Suprapubic skin (tissue), 4 donors: ENCODE data around the gene UNKL. TPM values are rescaled to one million over a fixed set of nuclear protein-coding genes. Genes with fewer than 3 reads are reported as not detected.

Source experiments
- DNase-seq, 2 donors: peaks; one replicate each; pipeline ENCODE4 v3.0.0-alpha.2; 2019; ENCODE audit warnings: low spot score in 2 of 2
- H3K27ac ChIP-seq: fragments of 200-600 bp; sonication (generic); one replicate; pipeline ENCODE4 v1.5.1; 2019
- H3K27me3 ChIP-seq: fragments of 200-600 bp; sonication (generic); one replicate; pipeline ENCODE4 v1.5.1; 2019
- H3K36me3 ChIP-seq: fragments of 200-600 bp; sonication (generic); one replicate; pipeline ENCODE4 v1.5.1; 2019
- H3K4me1 ChIP-seq: fragments of 200-600 bp; sonication (generic); one replicate; pipeline ENCODE4 v1.5.1; 2019
- H3K4me3 ChIP-seq: fragments of 200-600 bp; sonication (generic); one replicate; pipeline ENCODE4 v1.5.1; 2019; ENCODE audit warnings: mild to moderate bottlenecking
- H3K9me3 ChIP-seq: fragments of 200-600 bp; sonication (generic); one replicate; pipeline ENCODE4 v1.5.1; 2019
- EP300 ChIP-seq: sonication (generic); formaldehyde crosslinking; IDR thresholded peaks from one replicate; pipeline ENCODE4 v1.6.1; 2017; ENCODE audit warnings: antibody characterized with exemption
- POLR2A ChIP-seq, 2 donors: fragments of 450-650 bp; IDR thresholded peaks; one replicate each; pipeline ENCODE4 v1.6.1; 2017; ENCODE audit warnings: antibody characterized with exemption in 2 of 2, mild to moderate bottlenecking in 2 of 2, moderate library complexity in 2 of 2
- POLR2AphosphoS5 ChIP-seq, 3 donors: sonication (generic); formaldehyde crosslinking; IDR thresholded peaks; one replicate each; pipeline ENCODE4 v1.6.1; 2017; ENCODE audit warnings: antibody characterized with exemption in 3 of 3
- WGBS: methylation state at CpG from one replicate; pipeline ENCODE4 v1.1.5; 2018; 5-methylcytosine and 5-hydroxymethylcytosine counted together
- total RNA-seq, 4 donors: library from RNA; depleted of rRNA; stranded (reverse); fragments of >200 nt; gene quantifications; one replicate each; pipeline ENCODE4 v1.1.0, GENCODE V29; 2016
- TF ChIP-seq, protein P1 (sequence below), 2 donors: fragments of 200-600 bp in 1 of 2; fragments of 450-650 bp in 1 of 2; sonication (generic) in 1 of 2; IDR thresholded peaks; one replicate each; pipeline ENCODE4 v1.5.1; 2016 to 2019; ENCODE audit warnings: antibody characterized with exemption in 2 of 2, mild to moderate bottlenecking in 1 of 2, moderate library complexity in 1 of 2

UNKL gene
- total RNA-seq, 4 donors from 2014 or later, result 13.0 to 81.0 (median 33.4) TPM

GRCh38 chr16:1374418-1375297 lies 39.8 kb downstream of the UNKL start:
- WGBS, result 81% methylated on average over 14 of the region's 46 CpGs
- H3K36me3 ChIP-seq, result peaks cover 43% of the 10 kb centered on the region

GRCh38 chr16:1372292-1372950 lies 42.1 kb downstream of the UNKL start:
- Histone ChIP-seq H3K36me3 (peaks cover 54% of the 10 kb centered on the region), H3K27ac (no peak overlapping the region), H3K4me3 (no peak overlapping the region), H3K4me1 (peaks cover 3% of the 10 kb centered on the region), H3K9me3 (no peaks in the 10 kb centered on the region), H3K27me3 (no peaks in the 10 kb centered on the region)
- no peak for DNase-seq
- TF ChIP-seq EP300 (no peak), POLR2AphosphoS5 (IDR thresholded peaks at IDR 0.05) (no peak), POLR2A (IDR thresholded peaks at IDR 0.05) (no peak)
- TF ChIP-seq, protein P1, sequence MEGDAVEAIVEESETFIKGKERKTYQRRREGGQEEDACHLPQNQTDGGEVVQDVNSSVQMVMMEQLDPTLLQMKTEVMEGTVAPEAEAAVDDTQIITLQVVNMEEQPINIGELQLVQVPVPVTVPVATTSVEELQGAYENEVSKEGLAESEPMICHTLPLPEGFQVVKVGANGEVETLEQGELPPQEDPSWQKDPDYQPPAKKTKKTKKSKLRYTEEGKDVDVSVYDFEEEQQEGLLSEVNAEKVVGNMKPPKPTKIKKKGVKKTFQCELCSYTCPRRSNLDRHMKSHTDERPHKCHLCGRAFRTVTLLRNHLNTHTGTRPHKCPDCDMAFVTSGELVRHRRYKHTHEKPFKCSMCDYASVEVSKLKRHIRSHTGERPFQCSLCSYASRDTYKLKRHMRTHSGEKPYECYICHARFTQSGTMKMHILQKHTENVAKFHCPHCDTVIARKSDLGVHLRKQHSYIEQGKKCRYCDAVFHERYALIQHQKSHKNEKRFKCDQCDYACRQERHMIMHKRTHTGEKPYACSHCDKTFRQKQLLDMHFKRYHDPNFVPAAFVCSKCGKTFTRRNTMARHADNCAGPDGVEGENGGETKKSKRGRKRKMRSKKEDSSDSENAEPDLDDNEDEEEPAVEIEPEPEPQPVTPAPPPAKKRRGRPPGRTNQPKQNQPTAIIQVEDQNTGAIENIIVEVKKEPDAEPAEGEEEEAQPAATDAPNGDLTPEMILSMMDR (IDR thresholded peaks at IDR 0.05), result no peak
- 92% methylated on average over 5 of the region's 21 CpGs for WGBS

More at GRCh38 chr16:1374418-1375297, 39.8 kb downstream of the UNKL start:
- Histone ChIP-seq H3K9me3 (no peaks in the 10 kb centered on the region), H3K27ac (no peak overlapping the region), H3K4me3 (no peak overlapping the region), H3K27me3 (no peaks in the 10 kb centered on the region), H3K4me1 (peaks cover 25% of the 10 kb centered on the region)
- DNase-seq, result no peak
- TF ChIP-seq POLR2A (IDR thresholded peaks at IDR 0.05) (no peak), POLR2AphosphoS5 (IDR thresholded peaks at IDR 0.05) (no peak), EP300 (no peak)
- TF ChIP-seq, protein P1 (IDR thresholded peaks at IDR 0.05), result no peak

GRCh38 chr16:1371054-1371978 lies 43.2 kb downstream of the UNKL start:
- whole genome bisulfite sequencing, result 93% methylated on average over 16 of the region's 33 CpGs
- TF ChIP-seq POLR2A (IDR thresholded peaks at IDR 0.05) (no peak), EP300 (no peak), POLR2AphosphoS5 (IDR thresholded peaks at IDR 0.05) (no peak)
- TF ChIP-seq, protein P1 (IDR thresholded peaks at IDR 0.05), result no peak

GRCh38 chr16:1367486-1368174 lies 46.9 kb downstream of the UNKL start:
- 75% methylated on average over 22 of the region's 27 CpGs for WGBS

More at GRCh38 chr16:1371054-1371978, 43.2 kb downstream of the UNKL start:
- Histone ChIP-seq H3K27me3 (no peaks in the 10 kb centered on the region), H3K36me3 (peaks cover 63% of the 10 kb centered on the region), H3K4me1 (no peaks in the 10 kb centered on the region), H3K27ac (no peak overlapping the region), H3K4me3 (no peak overlapping the region), H3K9me3 (no peaks in the 10 kb centered on the region)
- no peak for DNase-seq

More at GRCh38 chr16:1367486-1368174, 46.9 kb downstream of the UNKL start:
- Histone ChIP-seq H3K27me3 (no peaks in the 10 kb centered on the region), H3K27ac (no peak overlapping the region), H3K4me3 (no peak overlapping the region), H3K4me1 (no peaks in the 10 kb centered on the region), H3K9me3 (no peaks in the 10 kb centered on the region), H3K36me3 (peaks cover 79% of the 10 kb centered on the region)
- no peak for TF ChIP-seq POLR2A (IDR thresholded peaks at IDR 0.05)
- TF ChIP-seq, protein P1 (IDR thresholded peaks at IDR 0.05), result no peak
- TF ChIP-seq EP300, result no peak
- TF ChIP-seq POLR2AphosphoS5 (IDR thresholded peaks at IDR 0.05), result no peak
- DNase-seq, result no peak
